ENCODE results near the gene TSPAN18.
A peak's percentile ranks its signal among the peaks of the same experiment; 100 is the strongest.

The TSPAN18 gene

DNA sequence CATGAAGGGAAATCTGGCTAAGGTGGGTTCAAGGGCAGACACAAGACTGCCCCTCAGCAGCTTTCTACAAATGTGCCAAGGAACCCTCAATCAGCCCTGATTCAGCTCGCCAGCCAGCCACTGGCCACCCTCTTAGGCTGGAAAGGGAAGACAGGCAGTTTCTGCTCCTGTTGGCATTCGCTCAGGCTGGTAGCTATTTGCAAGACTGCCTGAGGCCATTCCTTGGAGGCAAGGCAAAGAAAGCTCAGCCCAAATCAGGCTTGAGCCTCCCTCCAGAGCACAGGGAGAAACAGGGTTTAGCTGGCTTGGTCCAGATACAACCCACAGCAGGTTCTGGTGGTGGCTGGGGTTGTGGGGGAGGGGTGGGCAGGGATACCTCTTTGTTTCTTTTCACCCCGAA lies 204.7 kb downstream of the TSPAN18 start:
- DNase-seq, result no peak

DNA sequence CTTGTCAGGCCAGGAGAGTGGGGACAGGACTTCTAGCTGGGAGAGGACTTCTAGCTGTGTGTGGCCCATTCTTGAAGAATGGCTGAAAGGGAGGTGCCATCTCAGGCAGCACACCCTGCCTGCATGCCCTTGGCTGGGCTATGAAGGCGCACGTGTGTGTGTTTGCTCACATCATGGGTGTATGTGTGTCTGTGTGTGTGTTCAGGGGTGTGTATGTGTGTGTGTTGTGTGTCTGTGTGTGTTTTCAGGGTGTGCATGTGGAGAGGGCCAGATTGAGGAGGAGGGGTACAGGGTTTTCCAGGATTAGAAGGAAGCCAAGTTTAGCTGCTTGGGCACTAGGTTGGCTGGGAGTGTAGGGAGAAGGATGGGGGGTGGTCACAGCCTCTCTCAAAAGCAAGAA lies 207.3 kb downstream of the TSPAN18 start:
- DNase-seq, result no peak

DNA sequence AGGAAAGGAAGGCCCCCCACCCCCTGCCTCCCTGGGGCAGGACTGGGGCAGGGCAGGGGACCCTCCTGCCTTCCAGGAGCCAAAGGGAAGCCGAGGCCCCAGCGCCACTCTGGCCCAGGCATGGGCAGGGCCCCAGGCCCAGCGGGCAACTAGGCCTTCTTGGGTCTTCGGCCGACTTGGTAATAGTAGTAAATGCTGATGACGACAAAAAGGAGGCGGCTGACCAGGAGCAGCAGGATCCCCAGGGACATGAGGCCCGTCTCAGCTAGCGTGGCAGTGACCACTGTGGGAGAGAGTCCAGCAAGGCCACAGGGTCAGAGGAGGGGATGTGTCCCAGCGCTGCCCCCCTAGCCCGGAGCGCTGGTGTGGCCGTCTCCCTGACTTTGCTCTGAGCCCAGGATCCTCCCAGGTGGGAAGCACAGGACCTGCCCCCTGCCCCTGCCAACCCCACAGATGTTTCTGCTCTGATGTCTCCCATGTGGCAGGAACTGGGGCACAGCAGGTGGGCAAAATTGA lies 208.0 kb downstream of the TSPAN18 start:
- no peak for DNase-seq

DNA sequence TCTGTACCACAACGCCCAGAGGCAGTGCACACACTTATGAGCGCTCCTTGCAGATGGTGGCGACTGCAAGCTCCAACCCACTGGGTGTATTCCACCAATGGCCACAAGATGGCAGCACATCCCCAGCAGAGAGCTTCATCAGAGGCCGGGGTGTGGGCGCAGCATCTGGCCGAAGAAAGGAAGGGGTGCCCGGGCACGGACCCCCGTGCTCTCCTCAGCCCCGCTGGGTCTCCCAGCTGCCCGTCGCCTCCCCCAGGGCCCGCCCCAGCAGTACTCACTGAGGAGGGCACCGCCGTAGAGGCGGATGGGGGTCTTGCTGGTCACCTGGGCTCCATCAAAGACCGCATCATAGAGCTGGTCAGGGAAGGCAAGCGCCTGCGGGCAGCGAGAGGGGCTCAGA lies 209.8 kb downstream of the TSPAN18 start:
- peak; percentile 94 for DNase-seq

DNA sequence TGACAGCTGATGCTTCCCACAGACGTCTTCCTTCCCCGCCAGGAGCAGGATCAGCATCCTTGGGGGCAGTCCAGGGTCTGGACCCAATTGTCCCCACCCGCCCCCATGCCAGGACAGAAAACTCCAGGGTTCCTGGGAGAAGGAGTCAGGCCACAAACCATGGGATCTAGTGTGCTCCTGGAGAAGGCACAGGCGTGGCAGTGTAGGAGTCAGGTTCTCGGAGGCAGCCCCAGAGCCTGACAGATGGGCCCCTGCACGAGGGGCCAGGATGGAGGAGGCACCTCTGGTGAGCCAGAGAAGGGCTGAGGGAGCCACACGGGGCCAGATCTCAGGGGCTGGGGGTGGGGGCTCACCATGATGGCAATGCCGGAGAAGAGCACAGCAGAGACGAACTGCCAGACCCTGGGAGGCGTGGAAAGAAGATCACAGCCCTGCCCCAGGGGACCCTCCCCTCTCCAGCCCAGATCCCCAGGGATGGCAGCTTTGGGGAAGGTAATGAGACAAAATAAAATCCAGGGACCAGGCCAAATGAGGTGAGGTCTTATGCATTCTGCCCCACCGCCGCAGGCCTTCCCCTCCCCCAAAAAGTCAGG lies 210.3 kb downstream of the TSPAN18 start:
- DNase-seq, result no peak

DNA sequence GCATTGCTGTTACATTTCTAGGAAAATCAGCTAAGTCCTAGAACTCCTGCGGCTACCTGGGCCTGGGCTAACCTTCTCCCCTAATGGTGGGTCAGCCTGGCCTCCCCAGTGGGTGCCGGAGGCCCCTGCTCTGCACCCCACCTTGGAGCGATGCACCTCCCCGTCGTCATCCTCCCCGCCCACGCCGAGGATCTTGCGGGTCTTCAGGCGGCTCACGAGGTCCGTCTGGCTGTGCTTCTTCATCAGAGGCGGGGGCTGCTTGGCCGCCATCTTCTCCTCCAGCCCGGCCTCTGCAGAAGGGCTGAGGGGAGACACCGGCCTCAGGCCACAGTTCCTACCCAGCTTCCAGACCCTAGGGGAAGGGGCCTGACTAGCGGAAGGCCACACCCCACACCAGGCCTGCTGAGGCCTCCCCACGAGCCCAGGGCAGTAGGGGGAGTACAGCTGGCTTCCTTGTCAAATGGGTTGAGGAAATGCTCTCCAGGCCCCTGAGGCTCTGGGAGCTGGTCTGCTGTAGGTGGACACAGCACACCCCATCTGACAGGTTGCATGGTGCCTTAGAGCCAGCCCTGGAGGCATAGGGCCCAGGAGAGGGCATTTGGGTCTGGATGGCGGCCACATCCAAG lies 211.4 kb downstream of the TSPAN18 start:
- DNase-seq, result no peak

DNA sequence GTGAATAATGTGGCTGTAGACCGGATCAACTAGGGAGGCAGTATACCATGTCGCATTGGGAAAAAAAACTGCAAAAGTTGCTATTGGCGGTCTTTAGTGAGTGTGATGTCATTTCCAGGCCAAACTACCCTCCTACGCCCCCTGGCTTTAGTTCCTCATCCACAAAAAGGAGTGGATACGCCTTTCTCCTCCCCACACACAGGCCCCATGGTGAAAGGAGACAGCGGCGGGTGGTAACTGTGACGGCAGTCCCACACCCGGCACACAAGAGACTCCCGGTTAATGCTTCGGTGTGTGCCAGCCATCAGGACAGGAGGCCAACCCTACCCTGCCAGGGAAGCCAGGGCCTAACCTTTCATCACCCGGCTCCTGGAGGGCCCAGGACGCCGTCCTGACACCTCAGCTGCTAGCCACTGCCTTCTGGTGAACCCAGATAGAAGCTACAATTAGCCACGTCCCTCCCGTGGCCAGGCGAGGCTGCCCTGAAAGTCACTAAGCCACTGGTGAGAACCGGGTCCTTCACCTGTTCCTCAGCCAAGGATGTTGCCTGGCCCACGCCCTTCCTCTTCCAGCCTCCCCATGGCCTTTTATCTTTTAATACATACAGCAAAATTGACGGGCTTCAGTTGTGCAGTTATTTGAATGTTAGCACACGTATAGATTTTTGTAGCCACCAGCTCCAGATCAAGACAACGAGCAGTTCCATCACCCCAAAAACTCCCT lies 213.1 kb downstream of the TSPAN18 start:
- DNase-seq, result no peak

GRCh38 chr11:44940404-44940803 lies 213.6 kb downstream of the TSPAN18 start:
- DNase-seq, result no peak

DNA sequence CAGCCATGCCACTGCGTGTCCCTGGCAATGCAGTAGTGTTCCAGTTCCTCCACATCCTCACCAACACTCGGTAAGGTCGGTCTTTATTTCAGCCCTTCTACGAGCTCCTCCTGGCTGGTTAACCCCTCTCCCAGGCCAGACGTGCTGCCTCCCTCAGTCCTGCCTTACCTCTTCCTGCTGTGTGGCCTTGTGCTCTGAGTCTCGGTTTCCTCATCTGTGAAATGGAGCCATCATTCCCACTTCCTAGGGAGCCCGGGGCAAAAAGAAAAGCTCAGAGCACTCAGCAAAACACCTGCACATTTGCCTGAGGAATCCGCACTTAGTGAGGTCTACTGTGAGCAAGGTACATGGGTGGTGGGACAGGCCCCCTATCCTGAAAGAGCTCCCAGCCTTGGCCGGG lies 214.1 kb downstream of the TSPAN18 start:
- no peak for DNase-seq

GRCh38 chr11:44941259-44942021 lies 214.7 kb downstream of the TSPAN18 start:
- no peak for DNase-seq

GRCh38 chr11:44942029-44942955 lies 215.5 kb downstream of the TSPAN18 start:
- no peak for DNase-seq

DNA sequence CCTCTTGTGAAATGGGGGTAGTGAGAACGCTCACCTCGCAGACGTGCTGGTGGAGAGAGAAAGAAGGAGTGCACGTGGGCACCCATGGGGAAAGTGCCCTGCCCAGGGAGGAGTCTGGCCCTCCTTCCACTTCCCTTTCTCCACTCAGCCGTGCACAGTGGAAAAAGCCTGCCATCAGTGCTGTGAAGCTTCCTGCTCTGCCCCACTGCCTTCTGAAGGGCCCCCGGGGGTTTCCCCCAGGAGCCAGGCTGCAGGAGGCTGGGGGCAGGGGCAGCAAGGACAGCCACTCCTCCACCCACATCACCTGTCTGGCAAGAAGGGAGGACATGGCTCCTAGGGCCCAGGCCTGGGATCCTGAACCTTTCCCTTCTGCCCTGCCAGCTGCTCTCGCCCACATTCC lies 216.4 kb downstream of the TSPAN18 start:
- no peak for DNase-seq

DNA sequence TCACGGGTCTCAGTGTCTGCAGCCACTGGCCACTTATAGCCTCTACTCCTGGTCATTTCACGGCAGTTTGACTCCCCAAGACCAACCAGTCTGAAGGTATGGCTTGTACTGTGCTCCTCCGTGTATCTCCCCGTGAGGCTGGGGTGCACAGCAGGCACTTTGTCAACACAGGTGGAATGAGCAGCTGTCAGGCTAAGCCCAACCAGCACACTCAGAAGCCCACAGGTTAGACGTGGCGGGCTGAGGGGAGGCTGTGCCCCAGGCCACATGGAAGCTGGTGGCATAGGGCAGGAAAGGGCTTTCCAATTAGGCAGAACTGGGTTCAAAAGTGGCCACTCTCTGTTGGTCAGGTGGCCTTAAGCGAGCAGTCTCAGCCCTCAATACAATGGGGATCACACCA lies 216.9 kb downstream of the TSPAN18 start:
- DNase-seq, result no peak

GRCh38 chr11:44944181-44944852 lies 217.6 kb downstream of the TSPAN18 start:
- no peak for DNase-seq

DNA sequence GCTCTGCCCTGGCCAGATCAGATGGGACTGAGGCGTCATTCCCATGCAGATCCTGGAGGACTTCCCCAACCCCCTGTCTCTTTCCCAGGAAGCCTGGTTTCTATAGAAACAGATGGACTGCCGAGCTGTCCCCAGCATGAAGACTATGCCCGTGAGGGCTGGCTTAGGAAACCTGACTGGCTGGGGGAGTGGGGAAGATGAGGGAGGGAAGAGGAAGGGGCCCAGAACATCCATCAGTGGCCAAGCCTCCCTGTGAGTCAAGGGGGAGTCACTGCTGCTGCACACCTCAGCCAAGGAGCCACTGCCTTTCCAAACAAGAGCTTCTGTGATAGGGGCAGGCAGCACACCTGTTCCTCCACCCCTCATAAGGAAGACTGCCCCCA lies 218.1 kb downstream of the TSPAN18 start:
- DNase-seq, result no peak

DNA sequence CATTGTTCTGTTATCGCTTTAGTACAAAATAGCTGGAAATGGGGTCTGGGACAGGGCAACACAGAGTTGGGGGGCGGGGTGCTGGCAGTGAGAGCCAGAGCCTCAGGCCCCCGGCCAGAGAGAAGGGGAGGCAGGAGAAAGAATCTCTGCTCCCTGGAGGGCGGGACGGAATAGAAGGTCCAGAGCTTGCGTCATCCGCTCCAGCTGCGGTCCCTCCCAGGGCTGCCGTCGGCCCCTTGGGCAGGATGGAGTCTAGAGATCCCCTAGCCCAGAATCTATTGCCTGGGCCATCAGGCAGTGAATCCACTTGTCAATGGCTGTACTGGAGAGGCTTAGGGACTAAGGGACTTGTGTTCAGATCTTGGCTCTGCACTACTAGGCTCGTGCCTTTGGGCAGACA lies 218.9 kb downstream of the TSPAN18 start:
- DNase-seq, result no peak

- DNase-seq, result no peak
Observed at GRCh38 chr11:44946263-44946662, 219.5 kb downstream of the TSPAN18 start.

DNA sequence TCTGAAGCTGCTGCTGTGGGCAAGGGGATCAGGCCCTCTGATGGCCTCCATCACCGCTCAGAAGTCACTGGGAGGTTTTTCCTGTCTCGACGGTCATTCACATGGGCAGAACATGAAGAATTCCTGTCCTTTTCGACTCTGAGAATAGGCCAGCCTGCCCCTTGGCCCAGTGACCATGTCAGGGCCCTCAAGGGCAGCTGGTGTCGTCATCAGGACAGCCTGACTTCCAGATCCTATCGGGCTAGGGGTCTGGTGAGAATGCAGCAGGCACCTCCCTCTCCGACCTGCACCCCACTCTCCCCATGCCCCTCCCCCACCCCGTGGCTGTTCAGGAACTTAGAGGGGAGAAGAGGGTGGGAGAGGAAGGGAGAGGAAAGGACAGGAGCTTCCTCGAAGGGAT lies 220.4 kb downstream of the TSPAN18 start:
- no peak for DNase-seq

GRCh38 chr11:44948155-44948554 lies 221.4 kb downstream of the TSPAN18 start:
- no peak for DNase-seq

DNA sequence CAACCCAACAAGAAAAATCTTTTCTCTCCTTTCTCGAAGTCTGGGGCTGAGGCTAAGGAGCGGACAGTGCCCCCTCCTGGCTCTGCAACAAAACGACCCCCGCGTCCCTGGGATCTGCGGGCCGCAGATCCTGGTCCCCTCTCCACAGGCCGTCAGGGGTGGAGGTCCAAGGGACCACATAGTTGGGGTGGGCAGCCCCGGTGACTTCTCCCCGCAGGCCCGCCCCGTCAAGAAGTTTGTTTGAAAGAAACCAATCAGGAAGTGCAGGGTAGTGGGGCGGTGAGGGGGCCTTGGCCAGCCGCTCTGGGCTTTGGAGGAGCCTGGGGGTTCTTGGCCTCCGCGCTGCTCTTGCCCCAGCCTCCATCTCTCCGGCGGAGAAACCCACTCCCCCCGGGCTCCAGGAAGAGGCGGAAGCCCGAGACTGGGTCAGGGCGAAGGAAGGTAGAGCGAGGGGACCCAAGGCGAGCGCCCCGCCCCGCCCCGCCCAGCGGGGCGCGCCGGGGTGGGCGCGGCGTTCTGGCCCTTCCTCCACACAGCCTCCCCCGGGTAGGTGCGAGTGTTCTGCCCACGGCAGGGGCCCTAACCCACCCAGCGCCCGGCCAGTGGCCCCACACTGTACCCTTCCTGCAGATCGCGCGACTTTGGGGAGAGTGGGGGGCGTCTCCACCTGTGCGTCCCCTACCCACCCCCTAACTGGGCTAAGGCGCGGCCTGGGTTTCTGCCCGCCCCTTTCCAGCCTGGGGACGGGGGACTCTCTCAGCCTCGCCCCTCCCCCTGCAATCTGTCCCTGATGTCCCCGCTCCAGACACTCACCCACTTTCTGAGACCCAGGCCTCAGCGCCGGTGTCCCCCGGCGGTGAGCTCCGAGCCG lies 222.6 kb downstream of the TSPAN18 start:
- peak; percentile 61 for DNase-seq
